Fibroblast of skin of left biceps (primary cell): ENCODE measurements around the gene COX17.

Source experiments
- DNase-seq, 2 experiments: peaks; one replicate each; pipeline ENCODE4 v3.0.0-alpha.2; 2013; ENCODE audit warnings: low read depth in 2 of 2

COX17 gene

GRCh38 chr3:119675188-119675874 lies 1.9 kb downstream of the COX17 start:
- no peak for DNase-seq

GRCh38 chr3:119673875-119674274 lies 3.3 kb downstream of the COX17 start:
- no peak for DNase-seq

- DNase-seq: no peak
Observed at GRCh38 chr3:119672776-119673175, 4.4 kb downstream of the COX17 start.

GRCh38 chr3:119669906-119670570 lies 7.2 kb downstream of the COX17 start:
- no peak for DNase-seq

GRCh38 chr3:119665954-119666559 lies 11.1 kb downstream of the COX17 start:
- no peak for DNase-seq

- DNase-seq: no peak
Observed at GRCh38 chr3:119664850-119665379, 12.3 kb downstream of the COX17 start.

- DNase-seq: no peak
Observed at GRCh38 chr3:119664370-119664769, 12.8 kb downstream of the COX17 start.

GRCh38 chr3:119663885-119664284 lies 13.3 kb downstream of the COX17 start:
- no peak for DNase-seq

- no peak for DNase-seq
Observed at GRCh38 chr3:119662604-119663373, 14.4 kb downstream of the COX17 start.

GRCh38 chr3:119660474-119661440 lies 16.4 kb downstream of the COX17 start, which contains the start of gene POPDC2:
Gene POPDC2, minus strand, starts transcription at chr3:119660589. Its CDS starts 166 bp downstream, at chr3:119660423.
- no peak for DNase-seq

- no peak for DNase-seq
Observed at GRCh38 chr3:119659606-119660291, 17.5 kb downstream of the COX17 start.

- DNase-seq: no peak
Observed at GRCh38 chr3:119658994-119659393, 18.2 kb downstream of the COX17 start.

GRCh38 chr3:119657887-119658702 lies 19.1 kb downstream of the COX17 start:
- no peak for DNase-seq

- no peak for DNase-seq
Observed at GRCh38 chr3:119653876-119654275, 23.3 kb downstream of the COX17 start.

GRCh38 chr3:119652306-119653033 lies 24.7 kb downstream of the COX17 start:
- no peak for DNase-seq

- no peak for DNase-seq
Observed at GRCh38 chr3:119649761-119650160, 27.4 kb downstream of the COX17 start.

GRCh38 chr3:119647843-119648575 lies 29.2 kb downstream of the COX17 start:
- DNase-seq: no peak

- no peak for DNase-seq
Observed at GRCh38 chr3:119647171-119647570, 30.0 kb downstream of the COX17 start.
